K562 (cell line): Measurements from ENCODE around the gene KRTAP1-5. TPM values are rescaled to one million over a fixed set of nuclear protein-coding genes. Genes with fewer than 3 reads are reported as not detected.

Experiments used
- ATAC-seq: fragments of 200-7000 bp; cut with Tn5 transposase; 3 replicates; pipeline ENCODE4 v1.9.1; 2020; ENCODE audit warnings: moderate library complexity
- BruUV-seq: library from RNA; stranded (reverse); fragments of 400-500 nt; replicated peaks from 2 replicates; lab custom pipeline; 2021; lab: Mats Ljungman, UMichigan
- CTCF ChIA-PET: fragments of 300-600 bp; formaldehyde crosslinking; extraction: SDS; loops from one replicate; lab custom pipeline; 2021; ENCODE audit warnings: low intra/inter-chr PET ratio; lab: Yijun Ruan, JAX
- POLR2A ChIA-PET: fragments of 300-600, 350-650 bp; sonication (Branson Sonifier 250); formaldehyde crosslinking; extraction: SDS; loops from one replicate; lab custom pipeline; 2021; ENCODE audit warnings: antibody characterized with exemption, inconsistent platforms; lab: Yijun Ruan, JAX
- DNase-seq, 4 experiments: peaks; one replicate each; pipeline versions ENCODE4 v3.0.0 to v3.0.0-alpha.2; 2011 to 2018; ENCODE audit warnings: low spot score in 3 of 4, mixed read lengths in 3 of 4; ENCODE audit errors: extremely low read depth in 1 of 4
- FAIRE-seq: peaks from 2 replicates; lab custom pipeline; 2011; peaks lifted over from hg19 to GRCh38; lab: Jason Lieb, UNC
- H2AFZ ChIP-seq: 2 replicates; pipeline ENCODE4 v1.6.0; 2011; ENCODE audit warnings: low read depth, low read length, control low read depth, inconsistent platforms
- H3K27ac ChIP-seq: fragments of 200-600 bp; 3 replicates; pipeline ENCODE4 v1.8.0; 2011; ENCODE audit warnings: low read depth, mild to moderate bottlenecking, control low read depth, inconsistent platforms, low read length, moderate library complexity, mixed read lengths; ENCODE audit errors: extremely low read depth
- H3K27me3 ChIP-seq, 2 experiments: fragments of 300-600 bp in 1 of 2; 2 replicates in 1 of 2; 3 replicates in 1 of 2; pipeline versions ENCODE4 v1.6.0 to v1.8.0; 2011; ENCODE audit warnings: inconsistent platforms in 2 of 2, low read length in 2 of 2, mild to moderate bottlenecking in 1 of 2, mixed read lengths in 1 of 2, moderate library complexity in 1 of 2; ENCODE audit not compliant: control insufficient read depth in 2 of 2, insufficient read depth in 2 of 2
- H3K36me3 ChIP-seq: fragments of 300-600 bp; 3 replicates; pipeline ENCODE4 v1.8.0; 2011; ENCODE audit warnings: mild to moderate bottlenecking, low read length, inconsistent platforms; ENCODE audit not compliant: control insufficient read depth, insufficient read depth
- H3K4me1 ChIP-seq, 2 experiments: fragments of 200-600 bp in 1 of 2; replicated peaks in 1 of 2; 2 replicates in 1 of 2; 3 replicates in 1 of 2; pipeline versions ENCODE4 v1.5.1 to v1.8.0; 2011; ENCODE audit warnings: inconsistent platforms in 2 of 2, low read length in 2 of 2, mild to moderate bottlenecking in 1 of 2, mixed read lengths in 1 of 2, moderate library complexity in 1 of 2; ENCODE audit not compliant: control insufficient read depth in 2 of 2, insufficient read depth in 2 of 2
- H3K4me2 ChIP-seq: 2 replicates; pipeline ENCODE4 v1.6.1; 2011; ENCODE audit warnings: low read length, control low read depth, inconsistent platforms, mixed read lengths; ENCODE audit not compliant: insufficient read depth
- H3K4me3 ChIP-seq: fragments of 200-600 bp; sonication (generic), shearing (Covaris generic); 2 replicates; pipeline ENCODE4 v1.5.1; 2016; ENCODE audit warnings: control low read depth, inconsistent platforms
- H3K79me2 ChIP-seq: fragments of 200-600 bp; 3 replicates; pipeline ENCODE4 v1.8.0; 2011; ENCODE audit warnings: low read length, inconsistent platforms; ENCODE audit not compliant: control insufficient read depth, insufficient read depth
- H3K9ac ChIP-seq, 2 experiments: 2 replicates each; pipeline versions ENCODE4 v1.6.0 to v1.6.1; 2011; ENCODE audit warnings: low read depth in 2 of 2, low read length in 2 of 2, control low read depth in 1 of 2, inconsistent platforms in 1 of 2, mild to moderate bottlenecking in 1 of 2, mixed read lengths in 1 of 2; ENCODE audit not compliant: insufficient read depth in 1 of 2
- H3K9me1 ChIP-seq: one replicate; pipeline ENCODE4 v1.6.0; 2011; ENCODE audit warnings: inconsistent platforms, mild to moderate bottlenecking, low read length, moderate library complexity; ENCODE audit not compliant: control insufficient read depth, insufficient read depth
- H3K9me3 ChIP-seq: replicated peaks from 2 replicates; pipeline ENCODE4 v1.5.1; 2011; ENCODE audit warnings: low read depth, low read length, inconsistent platforms; ENCODE audit not compliant: control insufficient read depth, insufficient read depth
- H4K20me1 ChIP-seq: replicated peaks from 2 replicates; pipeline ENCODE4 v1.6.1; 2011; ENCODE audit warnings: low read length, inconsistent platforms, mixed read lengths; ENCODE audit not compliant: control insufficient read depth, insufficient read depth
- ETV1 ChIP-seq: fragments of 450-650 bp; conservative IDR thresholded peaks from 2 replicates; pipeline ENCODE4 v1.6.1; 2016; ENCODE audit warnings: missing genetic modification characterization, control low read depth, low read depth, missing compliant biosample characterization
- GABPA ChIP-seq: fragments of 200-800 bp; sonication (Bioruptor generic); conservative IDR thresholded peaks from 2 replicates; pipeline ENCODE4 v1.6.1; 2016; ENCODE audit warnings: low read depth, missing genetic modification characterization, missing compliant biosample characterization
- SP2 ChIP-seq: IDR thresholded peaks from 2 replicates; pipeline ENCODE4 v1.6.1; 2011; ENCODE audit warnings: mild to moderate bottlenecking, low read depth, low read length, moderate library complexity; ENCODE audit not compliant: poor library complexity, severe bottlenecking; ENCODE audit errors: extremely low read depth
- ZNF316 ChIP-seq: fragments of 450-650 bp; IDR thresholded peaks from 2 replicates; pipeline ENCODE4 v1.6.1; 2016
- WGBS: fragments of 100-300 bp; shearing (Covaris generic); methylation state at CpG from one replicate; pipeline ENCODE4 v1.1.6; 2016; ENCODE audit warnings: low coverage, mixed read lengths; ENCODE audit not compliant: insufficient coverage; ENCODE audit errors: missing lambda C conversion rate; 5-methylcytosine and 5-hydroxymethylcytosine counted together
- in situ Hi-C: fragments of 300-500 bp; cut with MboI; formaldehyde crosslinking; loops from 4 replicates; pipeline ENCODE4 v1.15.0; 2018; ENCODE audit warnings: inconsistent platforms, mixed read lengths
- intact Hi-C: fragments of 100-400 bp; cut with micrococcal nuclease; formaldehyde crosslinking; loops from 2 replicates; pipeline ENCODE4 v1.14.2; 2022
- polyA plus RNA-seq, 8 experiments: library from polyadenylated mRNA; depleted of rRNA in 4 of 8; stranded (reverse) in 5 of 8; unstranded in 3 of 8; fragments of >200 nt; fragmentation: Nextera tagmentation in 2 of 8; fragmentation: Illumina TruSeq in 1 of 8; extraction: Ambion mirVana in 2 of 8; extraction: Trizol in 1 of 8; gene quantifications; 2 replicates each; pipeline versions ENCODE4 v1.2.1 to v1.2.3, GENCODE V29; 2011 to 2014; ENCODE audit warnings: inconsistent platforms in 1 of 8, missing spikeins in 1 of 8
- total RNA-seq, 7 experiments: library from RNA; depleted of rRNA in 6 of 7; stranded (reverse); fragments of >200 nt in 6 of 7; fragmentation: Illumina TruSeq in 2 of 7; extraction: Trizol in 2 of 7; gene quantifications; 2 replicates each; pipeline versions ENCODE4 v1.2.1 to v1.2.3, GENCODE V29; 2011 to 2021; ENCODE audit warnings: low replicate concordance in 1 of 7

Gene KRTAP1-5
- total and polyA plus RNA-seq, 9 of the 15 experiments (the other 6 are each of a cell fraction or from before 2014, with no cell fraction given): not detected

- no peak for ATAC-seq
- POLR2A ChIA-PET: interaction anchor here (0.6 to 0.8 kb wide), 3 partner anchors 34 to 366 kb away, joined by 3 to 4 read pairs (median 3); no protein-coding TSS in a partner anchor
Observed at GRCh38 chr17:41071606-41072360, 44.8 kb upstream of the KRTAP1-5 start.

DNA sequence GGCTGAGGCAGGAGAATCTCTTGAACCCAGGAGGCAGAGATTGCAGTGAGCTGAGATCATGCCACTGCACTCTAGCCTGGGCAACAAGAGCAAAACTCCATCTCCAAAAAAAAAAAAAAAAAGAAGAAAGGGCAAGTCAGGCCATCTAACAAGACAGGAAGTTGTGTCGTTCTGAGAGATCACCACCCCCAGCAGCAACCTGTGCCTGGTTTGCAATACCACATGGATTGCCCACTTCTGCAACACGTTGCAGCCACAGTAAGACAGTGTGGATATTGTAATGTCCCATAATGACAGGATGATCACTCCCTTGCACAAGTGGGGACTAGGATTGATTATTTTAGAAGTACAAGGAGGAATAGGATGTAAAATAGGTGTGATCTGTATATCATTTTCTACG, 42.0 kb upstream of the KRTAP1-5 start:
- ChIA-PET POLR2A (interaction anchor here (0.6 kb wide), 1 partner anchor 335 kb away, joined by 3 read pairs; no protein-coding TSS in a partner anchor), CTCF (no interaction called here)
- FAIRE-seq: no peak
- 3% methylated on average over 3 of the region's 3 CpGs for WGBS
- H3K27me3 ChIP-seq: no peaks in the 10 kb centered on the region; a peak in 1 of 5 replicates
- H2AFZ ChIP-seq: no peak overlapping the region
- no peak for TF ChIP-seq SP2
- no peaks in the 10 kb centered on the region for H3K9me1 ChIP-seq
- peaks cover 0 to 5% of the 10 kb centered on the region in 2 experiments; a peak in 2 of 5 replicates for H3K4me1 ChIP-seq
- H3K79me2 ChIP-seq: no peaks in the 10 kb centered on the region
- no peaks in the 10 kb centered on the region for H3K9me3 ChIP-seq
- intact Hi-C loops: no loop called here
- H4K20me1 ChIP-seq: no peaks in the 10 kb centered on the region
- BruUV-seq: no TSS peak
- H3K36me3 ChIP-seq: no peaks in the 10 kb centered on the region
- no peak for ATAC-seq
- DNase-seq: no peak
- no peak overlapping the region for H3K27ac ChIP-seq
- H3K9ac ChIP-seq: no peak overlapping the region
- in situ Hi-C loops: no loop called here
- no peak overlapping the region for H3K4me3 ChIP-seq
- H3K4me2 ChIP-seq: no peak overlapping the region

More at GRCh38 chr17:41071606-41072360, 44.8 kb upstream of the KRTAP1-5 start:
- Histone ChIP-seq H4K20me1 (no peaks in the 10 kb centered on the region), H2AFZ (no peak overlapping the region), H3K9ac (no peak overlapping the region), H3K4me1 (peaks cover 0 to under 1% of the 10 kb centered on the region in 2 experiments; a peak in 1 of 5 replicates), H3K4me2 (no peak overlapping the region), H3K27ac (no peak overlapping the region), H3K9me3 (no peaks in the 10 kb centered on the region), H3K79me2 (no peaks in the 10 kb centered on the region), H3K4me3 (no peak overlapping the region), H3K9me1 (no peaks in the 10 kb centered on the region), H3K36me3 (no peaks in the 10 kb centered on the region), H3K27me3 (no peaks in the 10 kb centered on the region; a peak in 1 of 5 replicates)
- in situ Hi-C loops: no loop called here
- TF ChIP-seq GABPA (tag) (peak; percentile 58), ETV1 (tag) (peak; percentile 40; the same call in 1 of the 2 replicates), ZNF316 (no peak)
- BruUV-seq: no TSS peak
- FAIRE-seq (no peak), DNase-seq (no peak)
- CTCF ChIA-PET: no interaction called here
- WGBS: 5% methylated on average over 5 of the region's 5 CpGs
- intact Hi-C loops: no loop called here
